H1 (cell line): ENCODE data around the gene DDC.

ENCODE experiments used
- ASH2L ChIP-seq: fragments of 200-600, 300-600 bp; sonication (generic); IDR thresholded peaks from one replicate; pipeline ENCODE4 v1.7.1; 2017; ENCODE audit warnings: low read length
- CHD1 ChIP-seq: IDR thresholded peaks from 2 replicates; pipeline ENCODE4 v1.6.1; 2012; ENCODE audit warnings: low read depth, low read length, improper control_type of control experiment
- CHD2 ChIP-seq: IDR thresholded peaks from 2 replicates; pipeline ENCODE4 v1.6.1; 2012; ENCODE audit warnings: low read length, improper control_type of control experiment
- EP300 ChIP-seq, 2 experiments: IDR thresholded peaks; 1 replicate in 1 of 2; 2 replicates in 1 of 2; pipeline ENCODE4 v1.6.1; 2011 to 2012; ENCODE audit warnings: low read depth in 2 of 2, low read length in 2 of 2, mild to moderate bottlenecking in 2 of 2, borderline replicate concordance in 1 of 2, inconsistent platforms in 1 of 2, moderate library complexity in 1 of 2
- EZH2 ChIP-seq: fragments of 200-600 bp; sonication (generic); IDR thresholded peaks from 2 replicates; pipeline ENCODE4 v1.7.1; 2012; ENCODE audit warnings: low read depth, mild to moderate bottlenecking, moderate library complexity, low read length, inconsistent platforms; ENCODE audit not compliant: severe bottlenecking
- POLR2A ChIP-seq, 2 experiments: IDR thresholded peaks; 1 replicate in 1 of 2; 2 replicates in 1 of 2; pipeline ENCODE4 v1.6.1; 2011; ENCODE audit warnings: low read depth in 2 of 2, low read length in 2 of 2, mild to moderate bottlenecking in 2 of 2; ENCODE audit errors: control extremely low read depth in 1 of 2
- RAD21 ChIP-seq, 2 experiments: IDR thresholded peaks in 1 of 2; conservative IDR thresholded peaks in 1 of 2; 2 replicates each; pipeline ENCODE4 v1.6.1; 2011; ENCODE audit warnings: low read depth in 2 of 2, low read length in 2 of 2, improper control_type of control experiment in 1 of 2, inconsistent platforms in 1 of 2, mild to moderate bottlenecking in 1 of 2, moderate library complexity in 1 of 2
- SRF ChIP-seq: IDR thresholded peaks from 2 replicates; pipeline ENCODE4 v1.6.1; 2011; ENCODE audit warnings: mild to moderate bottlenecking, low read depth, low read length, moderate library complexity
- ZNF274 ChIP-seq: IDR thresholded peaks from 2 replicates; pipeline ENCODE4 v1.7.0; 2012; ENCODE audit warnings: low read length, borderline replicate concordance; ENCODE audit errors: extremely low read depth
- TF ChIP-seq, protein P1 (sequence below), 3 experiments: IDR thresholded peaks; 1 replicate in 2 of 3; 2 replicates in 1 of 3; pipeline versions ENCODE4 v1.5.1 to v1.6.1; 2011; ENCODE audit warnings: low read length in 3 of 3, mild to moderate bottlenecking in 3 of 3, inconsistent platforms in 2 of 3, low read depth in 1 of 3, moderate library complexity in 1 of 3; ENCODE audit not compliant: insufficient read depth in 1 of 3; ENCODE audit errors: control extremely low read depth in 1 of 3
- TF ChIP-seq, protein P2 (sequence below): IDR thresholded peaks from 2 replicates; pipeline ENCODE4 v1.6.1; 2012; ENCODE audit warnings: low read length, inconsistent platforms

DNA sequence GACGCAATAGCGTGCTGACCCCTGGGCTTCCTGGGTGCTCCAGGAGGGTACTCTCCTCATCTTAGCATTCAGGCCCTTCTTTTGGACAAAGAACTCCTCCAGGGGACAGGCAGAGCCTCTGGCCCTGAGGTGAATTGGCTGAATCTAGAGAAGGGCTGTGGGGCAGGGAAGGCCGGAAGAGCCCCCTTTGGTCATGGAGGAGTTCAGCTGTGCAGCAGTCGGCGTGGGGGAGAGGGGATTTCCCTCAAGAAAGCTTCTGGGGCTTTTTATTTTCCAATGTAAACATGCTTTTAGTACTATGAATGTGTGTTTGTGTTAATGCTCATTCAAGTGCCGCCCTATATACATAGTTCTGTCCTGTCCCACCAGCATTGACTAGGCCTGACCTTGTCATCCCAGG, 153.9 kb downstream of the DDC start:
- TF ChIP-seq ASH2L (no peak), EZH2 (no peak), POLR2A (IDR thresholded peaks at IDR 0.05; ENCODE audit: control extremely low read depth in 1 of 2, low read depth in 2 of 2, low read length in 2 of 2) (no peak), CHD1 (no peak), ZNF274 (no peak), SRF (no peak), CHD2 (no peak), EP300 (IDR thresholded peaks at IDR 0.05; ENCODE audit: borderline replicate concordance in 1 of 2, low read depth in 2 of 2, low read length in 2 of 2) (no peak), RAD21 (IDR thresholded peaks at IDR 0.05 in 1 of 2, conservative IDR thresholded peaks at IDR 0.05 in 1 of 2; ENCODE audit: low read depth in 2 of 2, low read length in 2 of 2) (no peak)
- TF ChIP-seq, protein P1, sequence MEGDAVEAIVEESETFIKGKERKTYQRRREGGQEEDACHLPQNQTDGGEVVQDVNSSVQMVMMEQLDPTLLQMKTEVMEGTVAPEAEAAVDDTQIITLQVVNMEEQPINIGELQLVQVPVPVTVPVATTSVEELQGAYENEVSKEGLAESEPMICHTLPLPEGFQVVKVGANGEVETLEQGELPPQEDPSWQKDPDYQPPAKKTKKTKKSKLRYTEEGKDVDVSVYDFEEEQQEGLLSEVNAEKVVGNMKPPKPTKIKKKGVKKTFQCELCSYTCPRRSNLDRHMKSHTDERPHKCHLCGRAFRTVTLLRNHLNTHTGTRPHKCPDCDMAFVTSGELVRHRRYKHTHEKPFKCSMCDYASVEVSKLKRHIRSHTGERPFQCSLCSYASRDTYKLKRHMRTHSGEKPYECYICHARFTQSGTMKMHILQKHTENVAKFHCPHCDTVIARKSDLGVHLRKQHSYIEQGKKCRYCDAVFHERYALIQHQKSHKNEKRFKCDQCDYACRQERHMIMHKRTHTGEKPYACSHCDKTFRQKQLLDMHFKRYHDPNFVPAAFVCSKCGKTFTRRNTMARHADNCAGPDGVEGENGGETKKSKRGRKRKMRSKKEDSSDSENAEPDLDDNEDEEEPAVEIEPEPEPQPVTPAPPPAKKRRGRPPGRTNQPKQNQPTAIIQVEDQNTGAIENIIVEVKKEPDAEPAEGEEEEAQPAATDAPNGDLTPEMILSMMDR (IDR thresholded peaks at IDR 0.05; ENCODE audit: control extremely low read depth in 1 of 3, insufficient read depth in 1 of 3, low read depth in 1 of 3, low read length in 3 of 3), result no peak
- TF ChIP-seq, protein P2, sequence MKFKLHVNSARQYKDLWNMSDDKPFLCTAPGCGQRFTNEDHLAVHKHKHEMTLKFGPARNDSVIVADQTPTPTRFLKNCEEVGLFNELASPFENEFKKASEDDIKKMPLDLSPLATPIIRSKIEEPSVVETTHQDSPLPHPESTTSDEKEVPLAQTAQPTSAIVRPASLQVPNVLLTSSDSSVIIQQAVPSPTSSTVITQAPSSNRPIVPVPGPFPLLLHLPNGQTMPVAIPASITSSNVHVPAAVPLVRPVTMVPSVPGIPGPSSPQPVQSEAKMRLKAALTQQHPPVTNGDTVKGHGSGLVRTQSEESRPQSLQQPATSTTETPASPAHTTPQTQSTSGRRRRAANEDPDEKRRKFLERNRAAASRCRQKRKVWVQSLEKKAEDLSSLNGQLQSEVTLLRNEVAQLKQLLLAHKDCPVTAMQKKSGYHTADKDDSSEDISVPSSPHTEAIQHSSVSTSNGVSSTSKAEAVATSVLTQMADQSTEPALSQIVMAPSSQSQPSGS, result no peak
